ENCODE results near the gene AVEN. TPM values are rescaled to one million over a fixed set of nuclear protein-coding genes. Genes with fewer than 3 reads are reported as not detected.

Gene AVEN
- polyA plus RNA-seq, 1 donor (not counting 4 experiments of a cell fraction or from before 2014, with no cell fraction given), result 16.6 TPM

- H3K36me3 ChIP-seq (ENCODE audit: control insufficient read depth in 2 of 2, extremely low read depth in 1 of 2, insufficient read depth in 2 of 2, low read length in 2 of 2), result no peaks in the 10 kb centered on the region
- no peaks in the 10 kb centered on the region for H3K4me1 ChIP-seq (ENCODE audit: control insufficient read depth, extremely low read depth, insufficient read depth, low read length)
- H4K20me1 ChIP-seq (ENCODE audit: control insufficient read depth, extremely low read depth, insufficient read depth, low read length), result no peaks in the 10 kb centered on the region
- H3K79me2 ChIP-seq (ENCODE audit: control insufficient read depth, insufficient read depth, low read length), result no peaks in the 10 kb centered on the region
- H3K4me2 ChIP-seq (ENCODE audit: control insufficient read depth, extremely low read depth, insufficient read depth, low read depth, low read length), result no peak overlapping the region
- dilution Hi-C loops (cut with MboI; ENCODE audit: extremely low pct_ligation_motif_present, low sequenced_read_pairs), result no loop called here
- H3K9me1 ChIP-seq (ENCODE audit: control insufficient read depth, extremely low read depth, insufficient read depth, low read length), result no peaks in the 10 kb centered on the region
- no peaks in the 10 kb centered on the region for H3K9me3 ChIP-seq (ENCODE audit: control insufficient read depth, low read depth, low read length)
- no peaks in the 10 kb centered on the region for H3K27me3 ChIP-seq (ENCODE audit: control insufficient read depth, extremely low read depth, insufficient read depth, low read length)
- TF ChIP-seq, protein P1, sequence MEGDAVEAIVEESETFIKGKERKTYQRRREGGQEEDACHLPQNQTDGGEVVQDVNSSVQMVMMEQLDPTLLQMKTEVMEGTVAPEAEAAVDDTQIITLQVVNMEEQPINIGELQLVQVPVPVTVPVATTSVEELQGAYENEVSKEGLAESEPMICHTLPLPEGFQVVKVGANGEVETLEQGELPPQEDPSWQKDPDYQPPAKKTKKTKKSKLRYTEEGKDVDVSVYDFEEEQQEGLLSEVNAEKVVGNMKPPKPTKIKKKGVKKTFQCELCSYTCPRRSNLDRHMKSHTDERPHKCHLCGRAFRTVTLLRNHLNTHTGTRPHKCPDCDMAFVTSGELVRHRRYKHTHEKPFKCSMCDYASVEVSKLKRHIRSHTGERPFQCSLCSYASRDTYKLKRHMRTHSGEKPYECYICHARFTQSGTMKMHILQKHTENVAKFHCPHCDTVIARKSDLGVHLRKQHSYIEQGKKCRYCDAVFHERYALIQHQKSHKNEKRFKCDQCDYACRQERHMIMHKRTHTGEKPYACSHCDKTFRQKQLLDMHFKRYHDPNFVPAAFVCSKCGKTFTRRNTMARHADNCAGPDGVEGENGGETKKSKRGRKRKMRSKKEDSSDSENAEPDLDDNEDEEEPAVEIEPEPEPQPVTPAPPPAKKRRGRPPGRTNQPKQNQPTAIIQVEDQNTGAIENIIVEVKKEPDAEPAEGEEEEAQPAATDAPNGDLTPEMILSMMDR (optimal IDR thresholded peaks at IDR 0.05 in 1 of 3, IDR thresholded peaks at IDR 0.05 in 1 of 3, conservative IDR thresholded peaks at IDR 0.05 in 1 of 3; ENCODE audit: extremely low read depth in 1 of 3, insufficient read depth in 2 of 3, low read length in 3 of 3), result peak in 2 of 3 experiments; percentile 57 to 61
- no peak for TF ChIP-seq EZH2 (IDR thresholded peaks at IDR 0.05; ENCODE audit: low read length)
- H2AFZ ChIP-seq (ENCODE audit: control insufficient read depth, low read length), result no peak overlapping the region
- no peak overlapping the region for H3K9ac ChIP-seq (ENCODE audit: control insufficient read depth, extremely low read depth, insufficient read depth, low read length)
- no peak overlapping the region for H3K27ac ChIP-seq (ENCODE audit: control insufficient read depth, insufficient read depth, low read length)
- no peak for FAIRE-seq
- no peak for DNase-seq (ENCODE audit: low read depth, low spot score)
- no peak overlapping the region for H3K4me3 ChIP-seq (ENCODE audit: control insufficient read depth in 2 of 3, extremely low read depth in 1 of 3, insufficient read depth in 2 of 3, low read depth in 1 of 3, low read length in 3 of 3)
Measured at GRCh38 chr15:33994005-33994615, 44.9 kb downstream of the AVEN start.

GRCh38 chr15:33988384-33988783, 50.6 kb downstream of the AVEN start:
- H3K27ac ChIP-seq (ENCODE audit: control insufficient read depth, insufficient read depth, low read length), result no peak overlapping the region
- H3K4me3 ChIP-seq (ENCODE audit: control insufficient read depth in 2 of 3, extremely low read depth in 1 of 3, insufficient read depth in 2 of 3, low read depth in 1 of 3, low read length in 3 of 3), result no peak overlapping the region
- H3K27me3 ChIP-seq (ENCODE audit: control insufficient read depth, extremely low read depth, insufficient read depth, low read length), result no peaks in the 10 kb centered on the region
- H3K9me3 ChIP-seq (ENCODE audit: control insufficient read depth, low read depth, low read length), result no peaks in the 10 kb centered on the region
- H2AFZ ChIP-seq (ENCODE audit: control insufficient read depth, low read length), result no peak overlapping the region
- TF ChIP-seq, protein P1 (optimal IDR thresholded peaks at IDR 0.05 in 1 of 3, IDR thresholded peaks at IDR 0.05 in 1 of 3, conservative IDR thresholded peaks at IDR 0.05 in 1 of 3; ENCODE audit: extremely low read depth in 1 of 3, insufficient read depth in 2 of 3, low read length in 3 of 3), result no peak
- no peak for TF ChIP-seq EZH2 (IDR thresholded peaks at IDR 0.05; ENCODE audit: low read length)
- H3K4me1 ChIP-seq (ENCODE audit: control insufficient read depth, extremely low read depth, insufficient read depth, low read length), result no peaks in the 10 kb centered on the region
- H4K20me1 ChIP-seq (ENCODE audit: control insufficient read depth, extremely low read depth, insufficient read depth, low read length), result no peaks in the 10 kb centered on the region
- H3K9me1 ChIP-seq (ENCODE audit: control insufficient read depth, extremely low read depth, insufficient read depth, low read length), result no peaks in the 10 kb centered on the region
- H3K4me2 ChIP-seq (ENCODE audit: control insufficient read depth, extremely low read depth, insufficient read depth, low read depth, low read length), result no peak overlapping the region
- H3K79me2 ChIP-seq (ENCODE audit: control insufficient read depth, insufficient read depth, low read length), result no peaks in the 10 kb centered on the region
- H3K36me3 ChIP-seq (ENCODE audit: control insufficient read depth in 2 of 2, extremely low read depth in 1 of 2, insufficient read depth in 2 of 2, low read length in 2 of 2), result no peaks in the 10 kb centered on the region
- no peak for DNase-seq (ENCODE audit: low read depth, low spot score)
- no peak for FAIRE-seq
- H3K9ac ChIP-seq (ENCODE audit: control insufficient read depth, extremely low read depth, insufficient read depth, low read length), result no peak overlapping the region
- dilution Hi-C loops (cut with MboI; ENCODE audit: extremely low pct_ligation_motif_present, low sequenced_read_pairs), result no loop called here
